ENCODE data around the gene PACSIN1. TPM values are rescaled to one million over a fixed set of nuclear protein-coding genes. Genes with fewer than 3 reads are reported as not detected.

The PACSIN1 gene
- total RNA-seq, 1 experiment from 2014 or later: 7.0 TPM

DNA sequence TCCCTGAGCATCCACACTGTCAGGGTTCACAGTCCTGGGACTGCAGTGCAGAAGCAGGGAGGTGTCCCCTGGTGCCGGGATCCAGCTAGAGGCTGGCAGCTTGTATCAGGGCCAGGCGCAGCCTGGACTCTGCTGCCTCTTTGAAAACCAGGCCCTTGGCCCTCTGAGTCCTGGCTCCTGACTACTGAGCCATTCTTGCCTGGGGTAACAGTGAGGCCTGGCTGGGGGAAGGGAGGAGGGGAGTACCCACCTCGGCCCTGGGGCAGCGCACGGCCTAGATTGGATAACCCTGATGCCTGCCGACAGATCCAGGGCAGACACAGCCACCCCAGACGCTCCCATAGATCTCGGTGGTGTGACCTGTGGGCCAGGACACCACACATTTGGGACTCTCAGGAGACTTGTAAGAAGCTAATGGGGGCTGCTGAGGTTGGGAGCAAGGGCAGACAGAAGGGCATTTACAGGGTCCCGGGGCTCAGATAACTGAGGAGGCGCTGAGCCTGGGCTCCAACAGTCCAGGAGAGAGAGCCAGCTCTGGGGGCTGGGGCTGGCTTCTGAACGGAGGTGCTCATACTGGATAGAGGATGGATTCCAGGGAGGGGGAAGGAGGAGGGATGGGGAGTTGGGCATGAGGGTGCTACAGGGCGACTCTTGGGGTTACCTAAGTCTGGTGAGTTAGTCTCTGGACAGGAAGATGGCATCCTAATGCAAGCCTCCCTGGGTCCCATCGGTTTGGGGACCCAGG, 59.7 kb downstream of the PACSIN1 start:
- H4K20me1 ChIP-seq (ENCODE audit: control insufficient read depth, insufficient read depth, insufficient read length): no peaks in the 10 kb centered on the region
- no peak overlapping the region for H3K4ac ChIP-seq (ENCODE audit: low read depth, low read length)
- no peak overlapping the region for H2BK12ac ChIP-seq (ENCODE audit: insufficient read length, low read depth, low read length)
- H3K27ac Mint-ChIP-seq: no peak overlapping the region
- peaks cover 2% of the 10 kb centered on the region; the same call in 1 of the 2 replicates for H3K27me3 Mint-ChIP-seq (ENCODE audit: low read depth)
- no peak overlapping the region for H4K5ac ChIP-seq (ENCODE audit: insufficient read length, low read depth, low read length)
- no peak overlapping the region for H2BK20ac ChIP-seq (ENCODE audit: low read depth, low read length, poor library complexity, severe bottlenecking)
- no peaks in the 10 kb centered on the region; a peak in 1 of 7 replicates for H3K36me3 Mint-ChIP-seq (ENCODE audit: insufficient read depth in 1 of 3, low read depth in 3 of 3)
- no peak overlapping the region for H2BK15ac ChIP-seq (ENCODE audit: low read depth, low read length)
- H4K91ac ChIP-seq (ENCODE audit: insufficient read length, low read depth, low read length): no peak overlapping the region
- no peak overlapping the region for H3K4me3 Mint-ChIP-seq
- no peak overlapping the region for H2AK5ac ChIP-seq (ENCODE audit: insufficient read length, low read length)
- no peak overlapping the region for H3K27ac ChIP-seq (ENCODE audit: insufficient read length, low read depth, low read length)
- no peak overlapping the region for H3K9ac ChIP-seq (ENCODE audit: extremely low read depth, insufficient read length, low read length)
- H3K79me2 ChIP-seq (ENCODE audit: insufficient read depth, low read length): no peaks in the 10 kb centered on the region
- no peaks in the 10 kb centered on the region for H3K79me1 ChIP-seq (ENCODE audit: insufficient read depth, low read depth, low read length, poor library complexity, severe bottlenecking)
- peaks cover 13 to 27% of the 10 kb centered on the region in 2 experiments for H3K4me1 Mint-ChIP-seq
- no peak overlapping the region for H2AFZ ChIP-seq (ENCODE audit: low read length)
- H3K9me3 Mint-ChIP-seq: no peaks in the 10 kb centered on the region
- no peaks in the 10 kb centered on the region for H3K27me3 ChIP-seq (ENCODE audit: insufficient read depth, low read length)
- no peak overlapping the region for H3T11ph ChIP-seq (ENCODE audit: low read length)
- H4K8ac ChIP-seq (replicated peaks; ENCODE audit: insufficient read length, low read depth, low read length): no peak overlapping the region
- no peak overlapping the region for H2BK5ac ChIP-seq (ENCODE audit: insufficient read length, low read length)
- no peak overlapping the region for H3K18ac ChIP-seq (ENCODE audit: insufficient read length, low read depth, low read length)
- H3K23ac ChIP-seq (ENCODE audit: insufficient read length, low read depth, low read length): no peak overlapping the region
- H3K9me3 ChIP-seq (ENCODE audit: control insufficient read depth, low read depth, low read length): no peaks in the 10 kb centered on the region
- no peak overlapping the region for H3K4me2 ChIP-seq (ENCODE audit: insufficient read depth, insufficient read length, low read length)
- WGBS (ENCODE audit: extremely low coverage, insufficient read length, low lambda C conversion rate): no CpG with 5 or more reads among the region's 13 CpGs
- H3K14ac ChIP-seq (ENCODE audit: insufficient read depth, low read length): no peak overlapping the region
- DNase-seq: no peak
- TF ChIP-seq, protein P1, sequence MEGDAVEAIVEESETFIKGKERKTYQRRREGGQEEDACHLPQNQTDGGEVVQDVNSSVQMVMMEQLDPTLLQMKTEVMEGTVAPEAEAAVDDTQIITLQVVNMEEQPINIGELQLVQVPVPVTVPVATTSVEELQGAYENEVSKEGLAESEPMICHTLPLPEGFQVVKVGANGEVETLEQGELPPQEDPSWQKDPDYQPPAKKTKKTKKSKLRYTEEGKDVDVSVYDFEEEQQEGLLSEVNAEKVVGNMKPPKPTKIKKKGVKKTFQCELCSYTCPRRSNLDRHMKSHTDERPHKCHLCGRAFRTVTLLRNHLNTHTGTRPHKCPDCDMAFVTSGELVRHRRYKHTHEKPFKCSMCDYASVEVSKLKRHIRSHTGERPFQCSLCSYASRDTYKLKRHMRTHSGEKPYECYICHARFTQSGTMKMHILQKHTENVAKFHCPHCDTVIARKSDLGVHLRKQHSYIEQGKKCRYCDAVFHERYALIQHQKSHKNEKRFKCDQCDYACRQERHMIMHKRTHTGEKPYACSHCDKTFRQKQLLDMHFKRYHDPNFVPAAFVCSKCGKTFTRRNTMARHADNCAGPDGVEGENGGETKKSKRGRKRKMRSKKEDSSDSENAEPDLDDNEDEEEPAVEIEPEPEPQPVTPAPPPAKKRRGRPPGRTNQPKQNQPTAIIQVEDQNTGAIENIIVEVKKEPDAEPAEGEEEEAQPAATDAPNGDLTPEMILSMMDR (conservative IDR thresholded peaks at IDR 0.05): no peak
- H2BK120ac ChIP-seq (ENCODE audit: low read depth, low read length, poor library complexity, severe bottlenecking): no peak overlapping the region
- no peak overlapping the region for H3K56ac ChIP-seq (ENCODE audit: insufficient read length, low read depth, low read length)
- H3K4me1 ChIP-seq (ENCODE audit: insufficient read depth, low read length): peaks cover 3% of the 10 kb centered on the region; the same call in 1 of the 2 replicates
- H3K23me2 ChIP-seq (ENCODE audit: insufficient read length, low read depth, low read length, poor library complexity, severe bottlenecking): no peaks in the 10 kb centered on the region
